ENCODE data around the gene STYXL1.

DNA sequence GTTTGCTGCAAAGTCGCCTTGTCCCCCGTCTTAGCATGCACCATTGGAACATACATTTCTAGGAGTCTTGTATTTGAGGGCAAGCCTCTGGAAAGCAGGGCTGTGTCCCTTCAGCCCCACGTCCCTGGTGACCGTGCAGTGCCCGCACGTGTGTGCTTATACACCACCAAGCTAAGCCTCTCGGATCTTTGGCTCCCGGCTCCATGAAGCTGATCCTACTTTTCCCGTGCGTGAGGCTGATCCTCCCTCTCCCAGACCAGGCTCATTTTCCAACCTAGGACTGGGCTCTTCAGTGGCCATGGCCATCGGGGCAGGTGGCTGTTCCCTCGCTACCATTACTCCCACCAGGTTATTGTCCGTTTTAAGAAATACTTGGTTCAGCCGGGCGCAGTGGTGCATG lies 14.5 kb upstream of the STYXL1 start:
- TF ChIP-seq TAF1 (conservative IDR thresholded peaks at IDR 0.05) (no peak), JUND (IDR thresholded peaks at IDR 0.05) (no peak), FOXA1 (IDR thresholded peaks at IDR 0.05) (no peak), GABPA (IDR thresholded peaks at IDR 0.05 in 1 of 2, conservative IDR thresholded peaks at IDR 0.05 in 1 of 2) (no peak)
- TF ChIP-seq, protein P1, sequence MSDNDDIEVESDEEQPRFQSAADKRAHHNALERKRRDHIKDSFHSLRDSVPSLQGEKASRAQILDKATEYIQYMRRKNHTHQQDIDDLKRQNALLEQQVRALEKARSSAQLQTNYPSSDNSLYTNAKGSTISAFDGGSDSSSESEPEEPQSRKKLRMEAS (IDR thresholded peaks at IDR 0.05) = no peak
- TF ChIP-seq, protein P2, sequence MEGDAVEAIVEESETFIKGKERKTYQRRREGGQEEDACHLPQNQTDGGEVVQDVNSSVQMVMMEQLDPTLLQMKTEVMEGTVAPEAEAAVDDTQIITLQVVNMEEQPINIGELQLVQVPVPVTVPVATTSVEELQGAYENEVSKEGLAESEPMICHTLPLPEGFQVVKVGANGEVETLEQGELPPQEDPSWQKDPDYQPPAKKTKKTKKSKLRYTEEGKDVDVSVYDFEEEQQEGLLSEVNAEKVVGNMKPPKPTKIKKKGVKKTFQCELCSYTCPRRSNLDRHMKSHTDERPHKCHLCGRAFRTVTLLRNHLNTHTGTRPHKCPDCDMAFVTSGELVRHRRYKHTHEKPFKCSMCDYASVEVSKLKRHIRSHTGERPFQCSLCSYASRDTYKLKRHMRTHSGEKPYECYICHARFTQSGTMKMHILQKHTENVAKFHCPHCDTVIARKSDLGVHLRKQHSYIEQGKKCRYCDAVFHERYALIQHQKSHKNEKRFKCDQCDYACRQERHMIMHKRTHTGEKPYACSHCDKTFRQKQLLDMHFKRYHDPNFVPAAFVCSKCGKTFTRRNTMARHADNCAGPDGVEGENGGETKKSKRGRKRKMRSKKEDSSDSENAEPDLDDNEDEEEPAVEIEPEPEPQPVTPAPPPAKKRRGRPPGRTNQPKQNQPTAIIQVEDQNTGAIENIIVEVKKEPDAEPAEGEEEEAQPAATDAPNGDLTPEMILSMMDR (IDR thresholded peaks at IDR 0.05; ENCODE audit: low read depth, low read length, missing input control) = no peak
- TF ChIP-seq, protein P3, sequence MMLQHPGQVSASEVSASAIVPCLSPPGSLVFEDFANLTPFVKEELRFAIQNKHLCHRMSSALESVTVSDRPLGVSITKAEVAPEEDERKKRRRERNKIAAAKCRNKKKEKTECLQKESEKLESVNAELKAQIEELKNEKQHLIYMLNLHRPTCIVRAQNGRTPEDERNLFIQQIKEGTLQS (IDR thresholded peaks at IDR 0.05) = no peak

Data from liver (tissue), 3 donors.